ENCODE measurements around the gene ZFC3H1. TPM values are rescaled to one million over a fixed set of nuclear protein-coding genes. Genes with fewer than 3 reads are reported as not detected.
A peak's percentile ranks its signal among the peaks of the same experiment; 100 is the strongest.

ZFC3H1 gene
- total RNA-seq, 1 experiment from 2014 or later, result 12.0 TPM

GRCh38 chr12:71639341-71639760 is 24.3 kb downstream of the ZFC3H1 start:
- DNase-seq (ENCODE audit: low read depth), result peak; percentile 31

GRCh38 chr12:71638499-71638898 is 25.1 kb downstream of the ZFC3H1 start:
- DNase-seq (ENCODE audit: low read depth), result no peak

GRCh38 chr12:71636704-71637115 is 26.9 kb downstream of the ZFC3H1 start:
- peak; percentile 51 for DNase-seq (ENCODE audit: low read depth)

GRCh38 chr12:71627438-71628002 is 36.1 kb downstream of the ZFC3H1 start:
- DNase-seq (ENCODE audit: low read depth), result no peak

- DNase-seq (ENCODE audit: low read depth), result peak; percentile 14
These were observed 36.9 kb downstream of the ZFC3H1 start for GRCh38 chr12:71626768-71627167.

- DNase-seq (ENCODE audit: low read depth), result no peak
These were observed 37.5 kb downstream of the ZFC3H1 start for GRCh38 chr12:71626098-71626497.

- DNase-seq (ENCODE audit: low read depth), result no peak
These were observed 38.2 kb downstream of the ZFC3H1 start for GRCh38 chr12:71625476-71625875.

GRCh38 chr12:71621938-71622337 is 41.7 kb downstream of the ZFC3H1 start:
- DNase-seq (ENCODE audit: low read depth), result no peak

GRCh38 chr12:71610031-71610795 is 53.4 kb downstream of the ZFC3H1 start:
- no peak for DNase-seq (ENCODE audit: low read depth)

GRCh38 chr12:71607494-71608330 is 55.9 kb downstream of the ZFC3H1 start:
- DNase-seq (ENCODE audit: low read depth), result no peak

- no peak for DNase-seq (ENCODE audit: low read depth)
These were observed 58.6 kb downstream of the ZFC3H1 start for GRCh38 chr12:71605039-71605438.

- peak; percentile 21 for DNase-seq (ENCODE audit: low read depth)
These were observed 60.7 kb downstream of the ZFC3H1 start for GRCh38 chr12:71602761-71603577.

GRCh38 chr12:71601546-71601945 is 62.1 kb downstream of the ZFC3H1 start:
- DNase-seq (ENCODE audit: low read depth), result no peak

- DNase-seq (ENCODE audit: low read depth), result no peak
These were observed 64.4 kb downstream of the ZFC3H1 start for GRCh38 chr12:71599210-71599609.

GRCh38 chr12:71594214-71594948 is 69.3 kb downstream of the ZFC3H1 start:
- DNase-seq (ENCODE audit: low read depth), result peak; percentile 23

GRCh38 chr12:71592841-71593240 is 70.8 kb downstream of the ZFC3H1 start:
- no peak for DNase-seq (ENCODE audit: low read depth)

GRCh38 chr12:71591601-71592000 is 72.0 kb downstream of the ZFC3H1 start:
- no peak for DNase-seq (ENCODE audit: low read depth)

- DNase-seq (ENCODE audit: low read depth), result no peak
These were observed 74.2 kb downstream of the ZFC3H1 start for GRCh38 chr12:71589478-71589881.

GRCh38 chr12:71587012-71587411 is 76.6 kb downstream of the ZFC3H1 start:
- no peak for DNase-seq (ENCODE audit: low read depth)

GRCh38 chr12:71585218-71585617 is 78.4 kb downstream of the ZFC3H1 start:
- no peak for DNase-seq (ENCODE audit: low read depth)

- no peak for DNase-seq (ENCODE audit: low read depth)
These were observed 79.3 kb downstream of the ZFC3H1 start for GRCh38 chr12:71584356-71584755.

Data from RPMI7951 (cell line).